ENCODE results near the gene NECTIN4.

NECTIN4 gene

GRCh38 chr1:161085165-161085564, 4.2 kb downstream of the NECTIN4 start:
- Histone ChIP-seq H3K79me2 (ENCODE audit: insufficient read depth, low read length) (no peaks in the 10 kb centered on the region), H3K4me2 (ENCODE audit: insufficient read depth, low read length) (no peak overlapping the region), H3K4me3 (ENCODE audit: low read depth in 1 of 2, low read length in 2 of 2) (no peak overlapping the region), H3K4me1 (ENCODE audit: insufficient read depth, low read length) (no peaks in the 10 kb centered on the region), H3K9ac (ENCODE audit: low read depth, low read length) (no peak overlapping the region), H3K27me3 (ENCODE audit: insufficient read depth, low read length, poor library complexity) (no peaks in the 10 kb centered on the region), H4K20me1 (ENCODE audit: insufficient read depth, low read length) (no peaks in the 10 kb centered on the region), H3K9me3 (ENCODE audit: insufficient read depth, low read length, severe bottlenecking) (no peaks in the 10 kb centered on the region), H3K27ac (ENCODE audit: low read length) (no peak overlapping the region), H3K36me3 (ENCODE audit: insufficient read depth, low read length) (no peaks in the 10 kb centered on the region), H2AFZ (ENCODE audit: low read depth, low read length) (no peak overlapping the region)
- TF ChIP-seq CTCF (IDR thresholded peaks at IDR 0.05; ENCODE audit: borderline replicate concordance, extremely low read depth, low read length, poor library complexity, severe bottlenecking) (no peak), EZH2 (IDR thresholded peaks at IDR 0.05; ENCODE audit: borderline replicate concordance, low read depth, low read length, severe bottlenecking) (no peak)
- no peak for ATAC-seq (ENCODE audit: insufficient read depth, low read depth)
- no peak for DNase-seq

GRCh38 chr1:161084597-161084988, 4.8 kb downstream of the NECTIN4 start:
- Histone ChIP-seq H3K27ac (ENCODE audit: low read length) (no peak overlapping the region), H3K4me2 (ENCODE audit: insufficient read depth, low read length) (no peak overlapping the region)

GRCh38 chr1:161083748-161084596, 5.4 kb downstream of the NECTIN4 start:
- Histone ChIP-seq H3K9ac (ENCODE audit: low read depth, low read length) (no peak overlapping the region), H3K79me2 (ENCODE audit: insufficient read depth, low read length) (no peaks in the 10 kb centered on the region), H3K27me3 (ENCODE audit: insufficient read depth, low read length, poor library complexity) (no peaks in the 10 kb centered on the region), H3K4me2 (ENCODE audit: insufficient read depth, low read length) (no peak overlapping the region), H4K20me1 (ENCODE audit: insufficient read depth, low read length) (no peaks in the 10 kb centered on the region), H3K27ac (ENCODE audit: low read length) (no peak overlapping the region), H3K36me3 (ENCODE audit: insufficient read depth, low read length) (no peaks in the 10 kb centered on the region), H2AFZ (ENCODE audit: low read depth, low read length) (no peak overlapping the region), H3K9me3 (ENCODE audit: insufficient read depth, low read length, severe bottlenecking) (no peaks in the 10 kb centered on the region), H3K4me3 (ENCODE audit: low read depth in 1 of 2, low read length in 2 of 2) (no peak overlapping the region), H3K4me1 (ENCODE audit: insufficient read depth, low read length) (no peaks in the 10 kb centered on the region)
- TF ChIP-seq EZH2 (IDR thresholded peaks at IDR 0.05; ENCODE audit: borderline replicate concordance, low read depth, low read length, severe bottlenecking) = no peak
- TF ChIP-seq CTCF (IDR thresholded peaks at IDR 0.05; ENCODE audit: borderline replicate concordance, extremely low read depth, low read length, poor library complexity, severe bottlenecking) = no peak
- DNase-seq (no peak), ATAC-seq (ENCODE audit: insufficient read depth, low read depth) (no peak)

More at GRCh38 chr1:161084597-161084988, 4.8 kb downstream of the NECTIN4 start:
- H3K36me3 ChIP-seq (ENCODE audit: insufficient read depth, low read length) = no peaks in the 10 kb centered on the region
- H3K9ac ChIP-seq (ENCODE audit: low read depth, low read length) = no peak overlapping the region
- no peak overlapping the region for H3K4me3 ChIP-seq (ENCODE audit: low read depth in 1 of 2, low read length in 2 of 2)
- H3K9me3 ChIP-seq (ENCODE audit: insufficient read depth, low read length, severe bottlenecking) = no peaks in the 10 kb centered on the region
- H3K79me2 ChIP-seq (ENCODE audit: insufficient read depth, low read length) = no peaks in the 10 kb centered on the region
- ATAC-seq (ENCODE audit: insufficient read depth, low read depth) (no peak), DNase-seq (no peak)
- no peak for TF ChIP-seq EZH2 (IDR thresholded peaks at IDR 0.05; ENCODE audit: borderline replicate concordance, low read depth, low read length, severe bottlenecking)
- no peak for TF ChIP-seq CTCF (IDR thresholded peaks at IDR 0.05; ENCODE audit: borderline replicate concordance, extremely low read depth, low read length, poor library complexity, severe bottlenecking)
- no peaks in the 10 kb centered on the region for H3K4me1 ChIP-seq (ENCODE audit: insufficient read depth, low read length)
- no peaks in the 10 kb centered on the region for H4K20me1 ChIP-seq (ENCODE audit: insufficient read depth, low read length)
- no peaks in the 10 kb centered on the region for H3K27me3 ChIP-seq (ENCODE audit: insufficient read depth, low read length, poor library complexity)
- no peak overlapping the region for H2AFZ ChIP-seq (ENCODE audit: low read depth, low read length)
